K562 (cell line): Measurements from ENCODE around the gene APC2. TPM values are rescaled to one million over a fixed set of nuclear protein-coding genes. Genes with fewer than 3 reads are reported as not detected.

Experiments
- CBX3 ChIP-seq, 2 experiments: IDR thresholded peaks; 1 replicate in 1 of 2; 2 replicates in 1 of 2; pipeline ENCODE4 v1.6.1; 2012; ENCODE audit warnings: inconsistent platforms in 2 of 2, low read length in 2 of 2, borderline replicate concordance in 1 of 2, control low read depth in 1 of 2
- NR2C1 ChIP-seq, 2 experiments: fragments of 450-650 bp; IDR thresholded peaks; 2 replicates each; pipeline ENCODE4 v1.6.1; 2017; ENCODE audit warnings: mild to moderate bottlenecking in 2 of 2, antibody characterized with exemption in 1 of 2, inconsistent platforms in 1 of 2, missing compliant biosample characterization in 1 of 2, missing genetic modification characterization in 1 of 2
- RBM22 ChIP-seq: fragments of 200-400 bp; formaldehyde crosslinking; IDR thresholded peaks from 2 replicates; pipeline ENCODE4 v1.6.1; 2018; ENCODE audit warnings: low read length, low read depth; ENCODE audit not compliant: poor library complexity, severe bottlenecking
- SIRT6 ChIP-seq: IDR thresholded peaks from one replicate; pipeline ENCODE4 v1.6.1; 2012; ENCODE audit warnings: low read depth, mild to moderate bottlenecking, control low read depth, inconsistent platforms, low read length, moderate library complexity
- ZNF239 ChIP-seq: fragments of 250-450 bp; sonication (Bioruptor Pico); IDR thresholded peaks from 2 replicates; pipeline ENCODE4 v1.4.0; 2020; ENCODE audit warnings: mild to moderate bottlenecking
- polyA plus RNA-seq, 8 experiments: library from polyadenylated mRNA; depleted of rRNA in 4 of 8; stranded (reverse) in 5 of 8; unstranded in 3 of 8; fragments of >200 nt; fragmentation: Nextera tagmentation in 2 of 8; fragmentation: Illumina TruSeq in 1 of 8; extraction: Ambion mirVana in 2 of 8; extraction: Trizol in 1 of 8; gene quantifications; 2 replicates each; pipeline versions ENCODE4 v1.2.1 to v1.2.3, GENCODE V29; 2011 to 2014; ENCODE audit warnings: inconsistent platforms in 1 of 8, missing spikeins in 1 of 8
- total RNA-seq, 7 experiments: library from RNA; depleted of rRNA in 6 of 7; stranded (reverse); fragments of >200 nt in 6 of 7; fragmentation: Illumina TruSeq in 2 of 7; extraction: Trizol in 2 of 7; gene quantifications; 2 replicates each; pipeline versions ENCODE4 v1.2.1 to v1.2.3, GENCODE V29; 2011 to 2021; ENCODE audit warnings: low replicate concordance in 1 of 7
- TF ChIP-seq, protein P1 (sequence below): fragments of 250-450 bp; sonication (Bioruptor Pico); IDR thresholded peaks from 2 replicates; pipeline ENCODE4 v1.8.0; 2021; ENCODE audit warnings: mild to moderate bottlenecking, moderate library complexity
- TF ChIP-seq, protein P2 (sequence below): fragments of 250-450 bp; sonication (Bioruptor Pico); IDR thresholded peaks from 2 replicates; pipeline ENCODE4 v1.4.0; 2020; ENCODE audit warnings: mild to moderate bottlenecking, moderate library complexity
- TF ChIP-seq, protein P3 (sequence below): fragments of 450-650 bp; IDR thresholded peaks from 2 replicates; pipeline ENCODE4 v1.6.1; 2017; ENCODE audit warnings: mild to moderate bottlenecking, moderate library complexity
- TF ChIP-seq, protein P4 (sequence below): fragments of 250-450 bp; sonication (Bioruptor Pico); IDR thresholded peaks from 2 replicates; pipeline ENCODE4 v1.5.1; 2021; ENCODE audit warnings: mild to moderate bottlenecking
- TF ChIP-seq, protein P5 (sequence below): fragments of 250-450 bp; sonication (Bioruptor Pico); IDR thresholded peaks from 2 replicates; pipeline ENCODE4 v1.4.0; 2020
- TF ChIP-seq, protein P6 (sequence below), 3 experiments: IDR thresholded peaks in 2 of 3; conservative IDR thresholded peaks in 1 of 3; 2 replicates each; pipeline ENCODE4 v1.5.1; 2011 to 2012; ENCODE audit warnings: low read length in 3 of 3, mild to moderate bottlenecking in 3 of 3, control low read depth in 2 of 3, improper control_type of control experiment in 1 of 3, inconsistent platforms in 1 of 3, low read depth in 1 of 3, mixed read lengths in 1 of 3, moderate library complexity in 1 of 3; ENCODE audit not compliant: insufficient read depth in 2 of 3

The APC2 gene
- total and polyA plus RNA-seq, 9 of the 15 experiments (the other 6 are each of a cell fraction or from before 2014, with no cell fraction given): 0.01 to 0.40 (median 0.05) TPM; not detected in 3

DNA sequence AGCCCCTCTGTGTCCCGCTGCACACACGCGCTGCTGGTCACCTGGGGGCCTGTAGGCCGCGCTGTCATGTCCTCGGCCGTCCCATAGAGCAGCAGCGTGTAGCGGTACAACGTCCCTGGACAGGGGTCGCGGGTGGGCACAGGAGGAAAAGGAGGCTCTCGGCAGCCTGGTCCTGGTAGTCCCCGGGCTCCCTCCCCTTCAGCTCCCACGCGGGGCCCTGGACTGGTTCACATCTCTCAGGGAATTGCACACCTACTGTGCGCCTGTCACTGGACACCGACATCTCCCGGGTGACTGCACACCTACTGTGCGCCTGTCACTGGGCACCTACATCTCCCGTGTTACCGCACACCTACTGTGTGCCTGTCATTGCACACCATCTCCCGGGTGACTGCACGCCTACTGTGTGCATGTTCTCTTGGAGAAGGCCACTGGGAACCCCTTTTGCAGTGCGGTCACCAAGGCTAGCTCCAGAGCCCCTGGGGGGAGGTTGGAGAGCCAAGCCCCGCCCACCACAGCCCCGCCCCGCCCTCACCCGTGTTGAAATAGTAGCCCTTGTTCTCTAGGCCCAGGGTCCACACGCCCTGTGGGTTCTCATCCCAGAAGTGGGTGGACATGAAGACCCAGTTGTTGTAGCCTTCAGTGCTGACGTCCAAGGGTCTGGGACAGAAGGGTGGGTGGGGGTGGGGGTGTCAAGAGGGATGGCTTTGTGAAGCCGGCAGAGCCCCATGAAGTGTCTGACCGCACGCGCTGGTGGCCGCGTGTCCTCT lies 32.6 kb downstream of the APC2 start (continued):
- TF ChIP-seq, protein P1, sequence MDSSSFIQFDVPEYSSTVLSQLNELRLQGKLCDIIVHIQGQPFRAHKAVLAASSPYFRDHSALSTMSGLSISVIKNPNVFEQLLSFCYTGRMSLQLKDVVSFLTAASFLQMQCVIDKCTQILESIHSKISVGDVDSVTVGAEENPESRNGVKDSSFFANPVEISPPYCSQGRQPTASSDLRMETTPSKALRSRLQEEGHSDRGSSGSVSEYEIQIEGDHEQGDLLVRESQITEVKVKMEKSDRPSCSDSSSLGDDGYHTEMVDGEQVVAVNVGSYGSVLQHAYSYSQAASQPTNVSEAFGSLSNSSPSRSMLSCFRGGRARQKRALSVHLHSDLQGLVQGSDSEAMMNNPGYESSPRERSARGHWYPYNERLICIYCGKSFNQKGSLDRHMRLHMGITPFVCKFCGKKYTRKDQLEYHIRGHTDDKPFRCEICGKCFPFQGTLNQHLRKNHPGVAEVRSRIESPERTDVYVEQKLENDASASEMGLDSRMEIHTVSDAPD (CRISPR knock-in tag): no peak
- TF ChIP-seq, protein P2, sequence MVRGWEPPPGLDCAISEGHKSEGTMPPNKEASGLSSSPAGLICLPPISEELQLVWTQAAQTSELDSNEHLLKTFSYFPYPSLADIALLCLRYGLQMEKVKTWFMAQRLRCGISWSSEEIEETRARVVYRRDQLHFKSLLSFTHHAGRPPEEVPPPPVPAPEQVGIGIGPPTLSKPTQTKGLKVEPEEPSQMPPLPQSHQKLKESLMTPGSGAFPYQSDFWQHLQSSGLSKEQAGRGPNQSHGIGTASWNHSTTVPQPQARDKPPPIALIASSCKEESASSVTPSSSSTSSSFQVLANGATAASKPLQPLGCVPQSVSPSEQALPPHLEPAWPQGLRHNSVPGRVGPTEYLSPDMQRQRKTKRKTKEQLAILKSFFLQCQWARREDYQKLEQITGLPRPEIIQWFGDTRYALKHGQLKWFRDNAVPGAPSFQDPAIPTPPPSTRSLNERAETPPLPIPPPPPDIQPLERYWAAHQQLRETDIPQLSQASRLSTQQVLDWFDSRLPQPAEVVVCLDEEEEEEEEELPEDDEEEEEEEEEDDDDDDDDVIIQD: no peak
- TF ChIP-seq, protein P3, sequence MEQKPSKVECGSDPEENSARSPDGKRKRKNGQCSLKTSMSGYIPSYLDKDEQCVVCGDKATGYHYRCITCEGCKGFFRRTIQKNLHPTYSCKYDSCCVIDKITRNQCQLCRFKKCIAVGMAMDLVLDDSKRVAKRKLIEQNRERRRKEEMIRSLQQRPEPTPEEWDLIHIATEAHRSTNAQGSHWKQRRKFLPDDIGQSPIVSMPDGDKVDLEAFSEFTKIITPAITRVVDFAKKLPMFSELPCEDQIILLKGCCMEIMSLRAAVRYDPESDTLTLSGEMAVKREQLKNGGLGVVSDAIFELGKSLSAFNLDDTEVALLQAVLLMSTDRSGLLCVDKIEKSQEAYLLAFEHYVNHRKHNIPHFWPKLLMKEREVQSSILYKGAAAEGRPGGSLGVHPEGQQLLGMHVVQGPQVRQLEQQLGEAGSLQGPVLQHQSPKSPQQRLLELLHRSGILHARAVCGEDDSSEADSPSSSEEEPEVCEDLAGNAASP: no peak
- TF ChIP-seq, protein P4, sequence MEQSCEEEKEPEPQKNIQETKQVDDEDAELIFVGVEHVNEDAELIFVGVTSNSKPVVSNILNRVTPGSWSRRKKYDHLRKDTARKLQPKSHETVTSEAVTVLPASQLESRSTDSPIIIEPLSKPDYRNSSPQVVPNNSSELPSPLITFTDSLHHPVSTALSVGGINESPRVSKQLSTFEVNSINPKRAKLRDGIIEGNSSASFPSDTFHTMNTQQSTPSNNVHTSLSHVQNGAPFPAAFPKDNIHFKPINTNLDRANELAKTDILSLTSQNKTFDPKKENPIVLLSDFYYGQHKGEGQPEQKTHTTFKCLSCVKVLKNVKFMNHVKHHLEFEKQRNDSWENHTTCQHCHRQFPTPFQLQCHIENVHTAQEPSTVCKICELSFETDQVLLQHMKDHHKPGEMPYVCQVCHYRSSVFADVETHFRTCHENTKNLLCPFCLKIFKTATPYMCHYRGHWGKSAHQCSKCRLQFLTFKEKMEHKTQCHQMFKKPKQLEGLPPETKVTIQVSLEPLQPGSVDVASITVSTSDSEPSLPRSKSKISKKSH (CRISPR knock-in tag): no peak
- TF ChIP-seq RBM22 (no peak), SIRT6 (no peak), CBX3 (IDR thresholded peaks at IDR 0.05; ENCODE audit: borderline replicate concordance in 1 of 2, low read length in 2 of 2) (peak in 1 of 2 experiments; percentile 34; a peak in 1 of 3 replicates), ZNF239 (CRISPR knock-in tag) (no peak), NR2C1 (IDR thresholded peaks at IDR 0.05) (no peak), NR2C1 (tag; IDR thresholded peaks at IDR 0.05) (no peak)
- TF ChIP-seq, protein P5, sequence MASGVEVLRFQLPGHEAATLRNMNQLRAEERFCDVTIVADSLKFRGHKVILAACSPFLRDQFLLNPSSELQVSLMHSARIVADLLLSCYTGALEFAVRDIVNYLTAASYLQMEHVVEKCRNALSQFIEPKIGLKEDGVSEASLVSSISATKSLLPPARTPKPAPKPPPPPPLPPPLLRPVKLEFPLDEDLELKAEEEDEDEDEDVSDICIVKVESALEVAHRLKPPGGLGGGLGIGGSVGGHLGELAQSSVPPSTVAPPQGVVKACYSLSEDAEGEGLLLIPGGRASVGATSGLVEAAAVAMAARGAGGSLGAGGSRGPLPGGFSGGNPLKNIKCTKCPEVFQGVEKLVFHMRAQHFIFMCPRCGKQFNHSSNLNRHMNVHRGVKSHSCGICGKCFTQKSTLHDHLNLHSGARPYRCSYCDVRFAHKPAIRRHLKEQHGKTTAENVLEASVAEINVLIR (CRISPR knock-in tag): no peak
- TF ChIP-seq, protein P6, sequence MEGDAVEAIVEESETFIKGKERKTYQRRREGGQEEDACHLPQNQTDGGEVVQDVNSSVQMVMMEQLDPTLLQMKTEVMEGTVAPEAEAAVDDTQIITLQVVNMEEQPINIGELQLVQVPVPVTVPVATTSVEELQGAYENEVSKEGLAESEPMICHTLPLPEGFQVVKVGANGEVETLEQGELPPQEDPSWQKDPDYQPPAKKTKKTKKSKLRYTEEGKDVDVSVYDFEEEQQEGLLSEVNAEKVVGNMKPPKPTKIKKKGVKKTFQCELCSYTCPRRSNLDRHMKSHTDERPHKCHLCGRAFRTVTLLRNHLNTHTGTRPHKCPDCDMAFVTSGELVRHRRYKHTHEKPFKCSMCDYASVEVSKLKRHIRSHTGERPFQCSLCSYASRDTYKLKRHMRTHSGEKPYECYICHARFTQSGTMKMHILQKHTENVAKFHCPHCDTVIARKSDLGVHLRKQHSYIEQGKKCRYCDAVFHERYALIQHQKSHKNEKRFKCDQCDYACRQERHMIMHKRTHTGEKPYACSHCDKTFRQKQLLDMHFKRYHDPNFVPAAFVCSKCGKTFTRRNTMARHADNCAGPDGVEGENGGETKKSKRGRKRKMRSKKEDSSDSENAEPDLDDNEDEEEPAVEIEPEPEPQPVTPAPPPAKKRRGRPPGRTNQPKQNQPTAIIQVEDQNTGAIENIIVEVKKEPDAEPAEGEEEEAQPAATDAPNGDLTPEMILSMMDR (IDR thresholded peaks at IDR 0.05 in 2 of 3, conservative IDR thresholded peaks at IDR 0.05 in 1 of 3; ENCODE audit: insufficient read depth in 2 of 3, low read depth in 1 of 3, low read length in 3 of 3): 0 out of 6 replicates have a peak, but pooled peaks of 1 of the 3 experiments have one; percentile 5
